Measurements from ENCODE around the gene SPAM1.
"Not testable (repeated sequence)": the region's sequence is repeated elsewhere in the genome, so short reads cannot be mapped to it uniquely, and the experiment has no call there.

SPAM1 gene, protein sequence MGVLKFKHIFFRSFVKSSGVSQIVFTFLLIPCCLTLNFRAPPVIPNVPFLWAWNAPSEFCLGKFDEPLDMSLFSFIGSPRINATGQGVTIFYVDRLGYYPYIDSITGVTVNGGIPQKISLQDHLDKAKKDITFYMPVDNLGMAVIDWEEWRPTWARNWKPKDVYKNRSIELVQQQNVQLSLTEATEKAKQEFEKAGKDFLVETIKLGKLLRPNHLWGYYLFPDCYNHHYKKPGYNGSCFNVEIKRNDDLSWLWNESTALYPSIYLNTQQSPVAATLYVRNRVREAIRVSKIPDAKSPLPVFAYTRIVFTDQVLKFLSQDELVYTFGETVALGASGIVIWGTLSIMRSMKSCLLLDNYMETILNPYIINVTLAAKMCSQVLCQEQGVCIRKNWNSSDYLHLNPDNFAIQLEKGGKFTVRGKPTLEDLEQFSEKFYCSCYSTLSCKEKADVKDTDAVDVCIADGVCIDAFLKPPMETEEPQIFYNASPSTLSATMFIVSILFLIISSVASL

DNA sequence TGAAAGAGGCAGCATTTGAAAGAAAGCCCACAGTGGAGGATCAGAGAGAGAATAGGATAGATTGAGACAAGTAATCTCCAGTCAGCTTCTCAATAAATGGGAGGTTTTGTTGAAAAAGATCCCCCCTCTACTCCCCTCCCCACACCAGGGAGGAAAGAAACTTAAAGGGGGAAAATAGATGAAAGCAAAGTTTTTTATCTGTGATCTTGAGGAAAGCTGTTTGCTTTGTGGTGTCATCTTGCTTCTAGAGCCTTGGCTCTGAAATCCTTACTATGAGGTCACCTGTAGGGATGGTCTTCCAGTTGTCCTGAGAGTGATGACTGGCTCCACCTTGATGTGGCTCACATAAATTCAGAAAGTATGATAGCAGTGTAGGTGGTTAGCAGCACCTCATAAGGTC is at the start of gene SPAM1:
Gene SPAM1, plus strand, starts transcription at position 301 of the 400 bp plus-strand sequence. CDS start 28,330 bp downstream, outside the sequence.
- no peak for DNase-seq (ENCODE audit: low read depth)
- TF ChIP-seq, protein P1, sequence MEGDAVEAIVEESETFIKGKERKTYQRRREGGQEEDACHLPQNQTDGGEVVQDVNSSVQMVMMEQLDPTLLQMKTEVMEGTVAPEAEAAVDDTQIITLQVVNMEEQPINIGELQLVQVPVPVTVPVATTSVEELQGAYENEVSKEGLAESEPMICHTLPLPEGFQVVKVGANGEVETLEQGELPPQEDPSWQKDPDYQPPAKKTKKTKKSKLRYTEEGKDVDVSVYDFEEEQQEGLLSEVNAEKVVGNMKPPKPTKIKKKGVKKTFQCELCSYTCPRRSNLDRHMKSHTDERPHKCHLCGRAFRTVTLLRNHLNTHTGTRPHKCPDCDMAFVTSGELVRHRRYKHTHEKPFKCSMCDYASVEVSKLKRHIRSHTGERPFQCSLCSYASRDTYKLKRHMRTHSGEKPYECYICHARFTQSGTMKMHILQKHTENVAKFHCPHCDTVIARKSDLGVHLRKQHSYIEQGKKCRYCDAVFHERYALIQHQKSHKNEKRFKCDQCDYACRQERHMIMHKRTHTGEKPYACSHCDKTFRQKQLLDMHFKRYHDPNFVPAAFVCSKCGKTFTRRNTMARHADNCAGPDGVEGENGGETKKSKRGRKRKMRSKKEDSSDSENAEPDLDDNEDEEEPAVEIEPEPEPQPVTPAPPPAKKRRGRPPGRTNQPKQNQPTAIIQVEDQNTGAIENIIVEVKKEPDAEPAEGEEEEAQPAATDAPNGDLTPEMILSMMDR (conservative IDR thresholded peaks at IDR 0.05; ENCODE audit: low read length) = no peak

DNA sequence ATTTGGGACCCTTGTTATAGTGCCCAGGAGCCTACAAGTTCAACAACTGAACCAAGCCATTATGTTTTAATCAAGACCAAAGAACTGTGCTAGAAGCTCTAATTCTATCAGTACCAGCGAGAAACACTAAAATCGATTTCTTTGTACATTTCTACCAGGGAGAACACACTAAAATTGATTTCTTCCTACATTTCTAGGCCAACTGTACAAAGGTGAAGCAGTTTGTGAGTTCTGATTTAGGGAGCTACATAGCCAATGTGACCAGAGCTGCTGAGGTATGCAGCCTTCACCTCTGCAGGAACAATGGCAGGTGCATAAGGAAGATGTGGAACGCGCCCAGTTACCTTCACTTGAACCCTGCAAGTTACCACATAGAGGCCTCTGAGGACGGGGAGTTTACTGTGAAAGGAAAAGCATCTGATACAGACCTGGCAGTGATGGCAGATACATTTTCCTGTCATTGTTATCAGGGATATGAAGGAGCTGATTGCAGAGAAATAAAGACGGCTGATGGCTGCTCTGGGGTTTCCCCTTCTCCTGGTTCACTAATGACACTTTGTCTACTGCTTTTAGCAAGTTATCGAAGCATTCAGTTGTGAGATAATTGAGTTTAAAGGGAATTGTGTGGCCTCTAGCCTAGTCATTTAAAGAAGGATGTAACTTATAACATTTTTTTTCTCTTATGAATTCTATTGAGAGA is 48.3 kb upstream of the SPAM1 start:
- no peak for DNase-seq (ENCODE audit: low read depth)
- TF ChIP-seq, protein P1 (conservative IDR thresholded peaks at IDR 0.05; ENCODE audit: low read length) = no peak

More for the DNA sequence above, at the start of gene SPAM1:
- H3K4me3 ChIP-seq (ENCODE audit: low read length) = no peak within 1 kb of the TSS

DNA sequence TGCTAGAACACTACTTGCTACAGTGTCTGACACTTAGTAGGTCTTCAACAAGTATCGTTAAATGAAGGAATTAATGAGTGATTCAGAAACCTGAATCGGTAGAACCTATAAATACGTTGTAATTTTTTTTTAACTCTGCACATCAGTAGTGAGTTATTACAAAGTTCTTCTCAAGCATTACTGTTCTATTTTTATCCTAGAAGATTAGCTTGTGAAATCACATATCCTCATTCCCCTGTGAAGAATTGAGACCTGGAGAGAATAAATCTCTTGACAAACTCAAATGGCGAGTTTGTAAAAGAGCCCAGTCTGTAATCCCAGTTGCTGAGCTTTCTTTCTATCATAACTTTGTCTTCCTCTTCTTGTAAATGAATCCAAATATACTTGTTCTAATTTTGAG is 45.4 kb upstream of the SPAM1 start:
- TF ChIP-seq, protein P1 (conservative IDR thresholded peaks at IDR 0.05; ENCODE audit: low read length) = no peak
- no peak overlapping the region for H3K4me3 ChIP-seq (ENCODE audit: low read length)
- DNase-seq (ENCODE audit: low read depth) = no peak

More for the DNA sequence above, 48.3 kb upstream of the SPAM1 start:
- H3K4me3 ChIP-seq (ENCODE audit: low read length) = no peak overlapping the region

DNA sequence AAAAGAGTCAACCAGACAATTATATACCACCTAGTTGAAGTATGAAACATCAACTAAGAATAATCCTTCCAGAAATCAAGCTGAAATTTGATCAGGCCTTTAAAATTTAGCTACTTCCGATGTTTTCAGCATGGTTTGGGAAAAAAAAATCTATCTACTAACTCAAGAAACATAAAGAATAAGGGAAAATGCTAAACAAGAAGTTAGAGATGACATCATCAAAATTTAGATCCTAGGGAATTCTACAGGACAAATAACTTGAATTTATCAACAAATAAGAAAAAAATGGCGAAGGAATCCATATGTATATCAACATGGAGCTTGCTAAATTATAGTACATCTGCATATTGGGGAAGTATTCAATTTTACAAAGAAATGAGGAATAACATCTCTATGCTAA is 43.7 kb upstream of the SPAM1 start:
- H3K4me3 ChIP-seq (ENCODE audit: low read length) = no peak overlapping the region
- DNase-seq (ENCODE audit: low read depth) = no peak
- TF ChIP-seq, protein P1 (conservative IDR thresholded peaks at IDR 0.05; ENCODE audit: low read length) = no peak

DNA sequence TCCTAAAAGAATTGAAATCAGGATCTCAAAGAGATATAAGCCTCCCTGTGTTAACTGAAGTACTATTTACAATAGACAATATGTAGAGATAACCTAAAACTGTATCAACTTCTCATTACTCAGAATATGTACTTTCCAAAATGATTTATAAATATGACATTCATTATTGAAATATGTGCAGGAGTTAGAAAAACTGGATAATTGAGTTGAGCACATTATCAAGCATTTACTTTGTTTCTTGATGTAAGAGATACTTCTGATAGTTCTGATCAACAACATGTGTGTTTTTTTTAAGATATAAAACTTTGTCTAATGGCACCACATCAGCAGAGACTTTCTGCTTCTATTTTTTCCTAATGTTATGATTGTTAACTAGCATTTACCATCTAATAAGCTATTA is 41.9 kb upstream of the SPAM1 start:
- no peak overlapping the region for H3K4me3 ChIP-seq (ENCODE audit: low read length)
- DNase-seq (ENCODE audit: low read depth) = no peak
- TF ChIP-seq, protein P1 (conservative IDR thresholded peaks at IDR 0.05; ENCODE audit: low read length) = no peak

DNA sequence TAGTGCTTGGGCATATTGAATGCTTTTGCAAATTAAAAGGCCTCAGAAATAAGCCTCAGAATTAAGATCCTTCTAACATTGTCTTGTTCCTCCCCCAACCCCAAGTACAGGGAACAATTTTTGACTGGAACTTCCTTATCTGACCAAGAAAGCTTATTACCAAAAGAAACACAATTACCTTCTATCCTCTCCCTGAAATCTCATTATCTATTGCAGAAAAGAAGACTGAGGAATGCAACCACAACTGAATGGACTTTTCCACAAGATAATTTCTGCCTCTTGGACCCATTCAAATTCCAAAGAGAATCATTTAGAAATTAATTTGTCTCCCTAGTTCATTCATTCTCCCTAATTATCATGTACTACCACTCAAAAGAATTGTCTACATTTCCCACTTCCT is 36.8 kb upstream of the SPAM1 start:
- TF ChIP-seq, protein P1 (conservative IDR thresholded peaks at IDR 0.05; ENCODE audit: low read length) = no peak
- no peak for DNase-seq (ENCODE audit: low read depth)
- H3K4me3 ChIP-seq (ENCODE audit: low read length) = no peak overlapping the region

DNA sequence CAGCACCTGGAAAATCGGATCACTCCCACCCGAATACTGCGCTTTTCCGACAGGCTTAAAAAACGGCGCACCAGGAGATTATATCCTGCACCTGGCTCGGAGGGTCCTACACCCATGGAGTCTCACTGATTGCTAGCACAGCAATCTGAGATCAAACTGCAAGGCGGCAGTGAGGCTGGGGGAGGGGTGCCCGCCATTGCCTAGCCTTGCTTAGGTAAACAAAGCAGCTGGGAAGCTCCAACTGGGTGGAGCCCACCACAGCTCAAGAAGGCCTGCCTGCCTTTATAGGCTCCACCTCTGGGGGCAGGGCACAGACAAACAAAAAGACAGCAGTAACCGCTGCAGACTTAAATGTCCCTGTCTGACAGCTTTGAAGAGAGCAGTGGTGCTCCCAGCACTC is 30.3 kb upstream of the SPAM1 start:
- not testable (repeated sequence) for DNase-seq (ENCODE audit: low read depth); H3K4me3 ChIP-seq (ENCODE audit: low read length)

Measured in AG10803 (cell line).